ENCODE results near the gene BRAT1. TPM values are rescaled to one million over a fixed set of nuclear protein-coding genes. Genes with fewer than 3 reads are reported as not detected.

BRAT1 gene
- total and polyA plus RNA-seq, 8 donors = 22.5 to 41.4 (median 28.0) TPM

DNA sequence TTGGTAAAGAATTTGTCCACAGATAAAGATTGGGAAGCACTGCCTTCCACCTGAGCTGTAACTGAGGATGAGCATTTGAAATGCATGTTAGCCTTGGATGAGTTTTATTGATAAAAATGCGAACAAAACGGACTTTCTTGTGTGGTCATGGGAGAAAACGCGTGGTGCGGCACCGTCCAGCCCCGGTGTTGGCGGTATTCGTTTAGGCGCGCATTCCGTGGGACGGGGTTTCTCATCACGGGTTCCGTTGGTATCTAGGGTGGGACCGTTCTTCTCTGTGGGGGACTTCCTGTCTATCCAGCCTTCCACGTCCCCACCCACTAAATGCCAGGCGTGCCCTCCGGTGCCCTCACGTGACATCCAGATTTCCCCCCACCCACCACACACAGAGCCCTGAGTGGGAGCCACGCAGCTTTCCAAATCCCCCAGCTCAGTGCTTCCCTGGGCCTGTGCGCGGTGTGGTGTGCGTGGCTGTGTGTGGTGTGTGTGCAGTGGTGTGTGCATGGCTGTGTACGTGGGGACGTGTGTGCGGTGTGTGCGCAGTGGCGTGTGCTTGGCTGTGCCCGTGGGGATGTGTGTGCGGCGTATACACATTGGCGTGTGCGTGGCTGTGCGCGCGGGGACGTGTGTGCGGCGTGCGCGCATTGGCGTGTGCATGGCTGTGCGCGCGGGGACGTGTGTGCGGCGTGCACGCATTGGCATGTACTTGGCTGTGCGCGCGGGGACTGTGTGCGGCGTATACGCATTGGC lies 21.6 kb upstream of the BRAT1 start:
- no peaks in the 10 kb centered on the region for H3K9me3 ChIP-seq
- intact Hi-C loops (cut with DNase I) = no loop called here
- TF ChIP-seq CTCF (IDR thresholded peaks at IDR 0.05) = no peak
- no peak for ATAC-seq
- H3K4me3 ChIP-seq = no peak overlapping the region
- no peaks in the 10 kb centered on the region for H3K4me1 ChIP-seq
- DNase-seq = peak in 1 of 4 donors; percentile 39
- H3K36me3 ChIP-seq = peaks cover 0 to 65% of the 10 kb centered on the region in 2 donors
- no peak overlapping the region for H3K27ac ChIP-seq
- H3K27me3 ChIP-seq = no peaks in the 10 kb centered on the region

- intact Hi-C loops (cut with DNase I) = no loop called here
- DNase-seq = peak in 1 of 4 donors; percentile 36
- no peak for ATAC-seq
- H3K27me3 ChIP-seq = no peaks in the 10 kb centered on the region
- no peaks in the 10 kb centered on the region for H3K4me1 ChIP-seq
- no peak for TF ChIP-seq CTCF (IDR thresholded peaks at IDR 0.05)
- H3K9me3 ChIP-seq = no peaks in the 10 kb centered on the region
- no peak overlapping the region for H3K27ac ChIP-seq
- H3K36me3 ChIP-seq = peaks cover 0 to 71% of the 10 kb centered on the region in 2 donors
- no peak overlapping the region for H3K4me3 ChIP-seq
These were observed 20.5 kb upstream of the BRAT1 start for GRCh38 chr7:2575733-2576340.

- Histone ChIP-seq H3K4me1 (no peaks in the 10 kb centered on the region), H3K4me3 (no peak overlapping the region), H3K27me3 (no peaks in the 10 kb centered on the region), H3K9me3 (no peaks in the 10 kb centered on the region), H3K36me3 (peaks cover 0 to 64% of the 10 kb centered on the region in 2 donors), H3K27ac (no peak overlapping the region)
- DNase-seq = peak in 1 of 4 donors; percentile 49
- ATAC-seq = no peak
- no peak for TF ChIP-seq CTCF (IDR thresholded peaks at IDR 0.05)
- intact Hi-C loops (cut with DNase I) = no loop called here
These were observed 19.9 kb upstream of the BRAT1 start for GRCh38 chr7:2575046-2575732.

DNA sequence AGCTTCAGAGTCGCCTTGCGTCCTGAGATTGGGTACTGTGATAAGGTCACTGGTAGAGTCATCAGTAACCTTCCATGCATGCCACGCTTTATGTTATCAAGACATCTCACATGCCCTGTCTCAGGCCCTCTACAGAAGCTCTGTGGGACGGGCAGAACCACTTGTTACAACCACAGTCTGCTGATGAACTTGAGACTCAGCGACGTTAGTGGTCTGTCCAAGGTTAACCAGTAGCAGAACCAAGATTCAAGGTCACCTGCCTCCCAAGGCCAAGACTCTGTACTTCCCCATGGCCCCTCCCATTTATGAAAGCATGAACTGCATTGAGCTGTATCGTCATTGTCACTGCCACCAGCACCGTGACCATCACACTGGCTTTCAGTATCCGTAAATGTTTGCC lies 18.4 kb upstream of the BRAT1 start:
- no peak for TF ChIP-seq CTCF (IDR thresholded peaks at IDR 0.05)
- no peak for DNase-seq
- H3K9me3 ChIP-seq = no peaks in the 10 kb centered on the region
- no peak overlapping the region for H3K27ac ChIP-seq
- H3K27me3 ChIP-seq = no peaks in the 10 kb centered on the region
- no peak overlapping the region for H3K4me3 ChIP-seq
- ATAC-seq = no peak
- no peaks in the 10 kb centered on the region for H3K4me1 ChIP-seq
- H3K36me3 ChIP-seq = peaks cover 0 to 62% of the 10 kb centered on the region in 2 donors
- intact Hi-C loops (cut with DNase I) = no loop called here

All from left lung (tissue), 10 donors.